GM18520 (cell line): ENCODE data around the gene SLC52A3.

Experiments
- ATAC-seq: cut with Tn5 transposase; IDR thresholded peaks from one replicate; pipeline ENCODE4 v1.9.1; 2021; ENCODE audit not compliant: unreplicated experiment

Gene SLC52A3

DNA sequence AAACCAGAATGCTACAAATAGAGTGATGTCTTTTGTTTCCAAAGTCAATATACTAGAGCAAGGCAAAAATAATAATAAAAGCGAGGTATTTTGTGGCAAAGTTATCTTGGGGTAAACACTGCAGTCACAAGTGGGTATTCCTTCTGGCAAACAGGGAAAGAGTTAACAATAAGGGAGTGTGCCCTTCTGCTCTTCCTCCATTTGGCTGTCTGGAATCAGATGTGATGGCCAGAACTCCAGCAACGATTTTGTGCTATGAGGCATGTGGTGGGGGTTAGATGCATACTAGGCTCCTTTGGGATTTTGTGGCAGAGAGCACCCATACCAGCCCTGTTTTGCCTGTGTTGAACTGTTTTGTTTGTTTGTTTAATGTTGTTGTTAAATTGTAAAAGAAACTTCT is 2.4 kb upstream of the SLC52A3 start:
- ATAC-seq = no peak

GRCh38 chr20:766906-767305 is 1.4 kb downstream of the SLC52A3 start:
- ATAC-seq = no peak

- no peak for ATAC-seq
Measured at GRCh38 chr20:764255-764654, 4.0 kb downstream of the SLC52A3 start.

- ATAC-seq = no peak
Measured at GRCh38 chr20:761418-762381, 6.6 kb downstream of the SLC52A3 start.

DNA sequence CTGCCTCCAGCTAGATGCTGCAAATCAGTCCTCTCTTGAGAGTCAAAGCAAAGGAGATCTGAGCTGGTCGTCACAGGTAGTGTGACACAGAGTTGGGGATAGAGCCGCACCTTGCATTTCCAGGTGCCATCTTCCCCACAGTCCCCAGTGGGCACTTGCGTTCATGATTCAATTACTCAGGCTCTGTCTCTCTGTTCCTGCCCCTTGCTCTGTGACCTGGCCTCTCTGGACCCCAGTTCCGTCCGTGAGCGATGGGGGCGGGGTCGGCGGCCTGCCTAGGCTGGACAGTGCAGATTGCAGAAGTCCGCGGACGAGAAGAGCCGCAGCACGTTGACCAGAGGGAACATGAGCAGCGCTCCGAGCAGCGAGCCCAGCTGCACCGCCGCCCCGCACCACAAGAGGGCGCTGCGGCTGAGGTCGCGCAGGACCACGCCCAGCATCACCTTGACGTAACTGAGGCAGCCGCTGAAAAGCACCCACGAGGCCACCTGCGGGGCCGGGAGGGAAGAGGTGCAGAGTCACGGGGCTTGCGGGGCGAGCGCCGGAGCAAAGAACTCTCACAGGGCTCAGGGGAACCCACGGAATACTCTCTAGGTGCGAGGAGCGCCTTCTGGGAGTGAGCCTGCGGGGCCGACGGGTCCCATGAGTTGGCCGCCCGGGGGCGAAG is 7.4 kb downstream of the SLC52A3 start:
- ATAC-seq = no peak

DNA sequence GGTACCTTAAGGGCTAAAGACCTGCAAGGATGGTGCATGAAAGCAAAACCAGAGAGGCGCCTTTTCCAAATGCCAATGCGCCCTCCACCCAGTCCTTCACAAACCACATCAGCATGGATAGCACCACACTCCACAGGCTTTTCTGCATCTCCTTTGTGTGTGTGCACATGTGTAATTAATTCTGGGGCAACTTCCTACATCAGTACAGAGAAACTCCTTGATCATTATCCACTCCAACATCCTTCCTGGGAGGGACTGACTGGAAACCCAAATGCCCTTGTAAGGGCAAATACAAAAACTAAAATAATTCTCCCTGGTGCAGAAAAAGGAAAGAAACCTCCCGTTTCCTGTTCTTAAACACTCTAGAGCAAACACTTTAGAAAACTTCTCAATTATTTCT is 10.8 kb downstream of the SLC52A3 start:
- ATAC-seq = no peak

- ATAC-seq = no peak
Measured at GRCh38 chr20:755941-756340, 12.4 kb downstream of the SLC52A3 start.

- ATAC-seq = no peak
Measured at GRCh38 chr20:754904-755303, 13.4 kb downstream of the SLC52A3 start.

DNA sequence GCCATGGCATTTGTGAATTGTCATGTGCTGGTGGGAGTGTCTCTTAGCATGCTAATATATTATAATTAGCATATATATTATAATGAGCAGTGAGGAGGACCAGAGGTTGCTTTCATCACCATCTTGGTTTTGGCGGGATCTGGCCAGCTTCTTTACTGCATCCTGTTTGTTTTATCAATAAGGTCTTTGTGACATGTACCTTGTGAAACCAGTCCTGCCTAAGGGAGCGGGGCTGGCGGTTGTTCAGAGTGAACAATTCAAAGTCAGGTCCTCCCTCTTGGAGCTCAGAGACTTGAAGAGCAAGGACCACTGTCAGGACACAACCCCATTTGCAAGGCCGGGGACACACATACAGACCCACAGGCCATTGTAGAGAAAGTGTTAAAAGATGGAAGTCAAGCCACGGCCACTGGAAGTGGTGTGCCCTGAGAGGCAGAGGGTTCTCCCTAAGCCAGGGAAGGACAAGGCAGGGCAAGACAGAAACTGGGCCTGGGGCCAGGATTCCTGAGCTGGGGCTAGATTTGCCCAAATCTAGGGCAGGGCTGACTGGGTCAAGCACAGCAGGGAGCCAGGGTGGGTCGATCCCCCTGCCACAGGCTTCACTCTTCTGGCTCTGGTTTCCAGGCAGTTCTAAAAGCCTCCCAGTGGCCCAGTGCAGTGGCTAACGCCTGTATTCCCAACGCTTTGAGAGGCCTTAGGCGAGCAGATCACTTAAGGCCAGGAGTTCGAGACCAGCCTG is 14.2 kb downstream of the SLC52A3 start:
- ATAC-seq = no peak

DNA sequence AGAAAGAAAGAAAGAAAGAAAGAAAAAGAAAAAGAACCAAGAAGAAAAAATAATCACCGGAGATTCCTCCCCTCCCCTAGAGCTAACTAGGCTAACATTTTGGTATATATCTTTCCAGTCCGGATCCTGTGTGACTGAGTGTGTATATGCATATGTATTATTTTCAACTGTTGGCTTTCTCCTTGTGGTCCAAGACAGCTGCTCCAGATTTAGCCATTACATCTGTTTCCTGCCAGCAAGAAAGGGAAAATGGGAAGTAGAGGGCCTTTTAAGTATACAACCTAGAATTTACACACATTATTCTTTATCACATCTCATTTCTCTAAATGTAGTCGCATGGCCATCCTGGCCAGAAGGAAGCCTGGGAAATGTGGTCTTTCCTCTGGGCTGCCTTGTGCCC is 15.2 kb downstream of the SLC52A3 start:
- no peak for ATAC-seq

DNA sequence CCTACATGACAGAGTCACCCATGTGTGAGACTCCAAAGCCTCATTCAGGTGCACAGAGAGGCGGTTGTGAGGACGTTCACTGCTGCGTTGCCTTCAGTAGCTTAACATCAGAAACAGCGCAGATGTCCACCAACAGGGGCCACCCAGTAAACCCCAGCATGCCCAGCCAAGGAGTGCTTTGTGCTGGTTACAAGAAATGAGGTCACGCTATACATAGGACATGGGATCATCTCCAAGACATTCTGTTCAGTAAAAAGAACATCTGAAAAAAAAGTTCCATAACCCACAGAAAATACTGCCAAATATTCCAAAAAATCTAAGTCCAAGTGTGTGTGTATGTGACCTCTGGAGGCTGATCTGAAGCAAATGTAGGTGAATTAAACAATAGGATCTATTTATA is 16.0 kb downstream of the SLC52A3 start:
- ATAC-seq = no peak

- ATAC-seq = no peak
Measured at GRCh38 chr20:751761-752160, 16.5 kb downstream of the SLC52A3 start.

- ATAC-seq = no peak
Measured at GRCh38 chr20:750801-751200, 17.5 kb downstream of the SLC52A3 start.

DNA sequence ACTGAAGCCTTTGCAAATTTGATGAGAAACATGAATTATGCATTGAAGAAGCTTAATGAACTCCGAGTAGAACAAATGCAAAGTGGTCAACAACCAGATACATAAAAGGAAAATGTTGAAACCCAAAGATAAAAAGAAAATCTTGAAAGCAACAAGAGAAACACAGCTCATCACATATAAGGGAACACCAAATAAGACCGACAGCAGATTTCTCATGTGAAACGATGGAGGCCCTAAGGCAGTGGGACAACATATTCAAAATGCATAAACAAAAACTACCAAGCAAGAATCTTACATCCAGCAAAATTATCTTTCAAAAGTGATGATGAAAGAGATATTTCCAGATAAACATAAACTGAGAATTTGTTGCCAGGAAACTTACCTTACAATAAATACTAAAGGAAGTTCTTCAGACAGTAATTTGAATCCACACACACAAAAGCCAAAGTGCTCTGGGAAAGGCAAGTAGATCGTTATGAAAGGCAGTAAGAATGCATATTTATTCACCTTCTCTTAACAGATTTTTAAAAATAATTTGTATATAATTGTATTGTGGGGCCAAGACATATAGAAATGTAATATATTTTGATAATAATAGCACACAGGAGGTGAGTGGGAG is 22.5 kb downstream of the SLC52A3 start:
- no peak for ATAC-seq

DNA sequence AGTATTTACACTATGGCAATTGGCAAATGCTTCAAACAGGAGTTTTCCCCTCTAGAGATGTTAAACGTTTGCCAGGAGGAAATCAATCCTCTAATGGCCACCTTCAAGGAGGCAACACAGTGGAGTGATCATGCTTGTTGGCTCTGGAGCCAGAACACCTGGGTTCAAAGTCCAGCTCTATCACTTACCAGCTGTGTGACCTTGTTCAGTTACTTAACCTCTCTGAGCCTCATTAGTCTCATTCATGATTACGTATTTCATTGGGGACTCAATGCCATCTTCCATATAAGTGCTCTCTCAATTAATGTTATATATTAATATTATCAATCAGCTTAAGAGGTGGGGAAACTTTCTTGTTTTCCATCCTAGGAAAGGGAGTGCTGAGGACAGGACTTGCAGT is 26.1 kb downstream of the SLC52A3 start:
- ATAC-seq = no peak

DNA sequence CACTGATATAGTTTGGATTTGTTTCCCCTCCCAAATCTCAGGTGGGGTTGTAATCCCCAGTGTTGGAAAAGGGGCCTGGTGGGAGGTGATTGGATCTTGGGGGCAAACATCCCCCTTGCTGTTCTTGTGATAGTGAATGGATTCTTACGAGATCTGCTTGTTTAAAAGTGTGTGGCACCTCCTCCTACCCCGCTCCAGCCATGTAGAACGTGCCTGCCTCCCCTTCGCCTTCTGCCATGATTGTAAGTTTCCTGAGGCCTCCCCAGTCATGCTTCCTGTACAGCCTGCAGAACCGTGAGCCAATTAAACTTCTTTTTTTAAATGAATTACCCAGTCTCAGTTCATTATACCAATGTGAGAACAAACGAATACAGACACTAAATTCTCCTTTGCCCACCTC is 26.7 kb downstream of the SLC52A3 start:
- ATAC-seq = no peak

- ATAC-seq = no peak
Measured at GRCh38 chr20:740162-740561, 28.1 kb downstream of the SLC52A3 start.

GRCh38 chr20:739736-740135 is 28.6 kb downstream of the SLC52A3 start:
- no peak for ATAC-seq

DNA sequence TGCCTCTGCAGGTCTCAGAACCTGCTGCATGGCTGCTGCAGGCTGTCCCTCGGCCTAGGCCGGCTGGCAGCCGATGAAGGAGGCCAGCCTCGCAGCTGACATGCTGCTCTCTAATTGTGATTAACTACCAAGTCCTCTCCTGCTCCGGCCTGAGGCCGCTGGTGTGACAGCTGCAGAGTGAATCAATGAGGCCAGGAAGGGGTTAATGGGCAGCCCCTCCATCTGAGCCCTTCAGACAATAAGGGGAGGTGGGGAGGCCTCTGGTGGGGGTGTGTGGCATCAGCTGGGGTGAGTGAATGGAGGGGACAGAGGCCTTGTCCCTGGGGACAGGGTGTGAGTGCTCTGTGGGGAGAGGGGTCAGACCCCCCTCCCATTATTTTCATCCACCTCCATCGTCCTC is 34.4 kb downstream of the SLC52A3 start:
- no peak for ATAC-seq

DNA sequence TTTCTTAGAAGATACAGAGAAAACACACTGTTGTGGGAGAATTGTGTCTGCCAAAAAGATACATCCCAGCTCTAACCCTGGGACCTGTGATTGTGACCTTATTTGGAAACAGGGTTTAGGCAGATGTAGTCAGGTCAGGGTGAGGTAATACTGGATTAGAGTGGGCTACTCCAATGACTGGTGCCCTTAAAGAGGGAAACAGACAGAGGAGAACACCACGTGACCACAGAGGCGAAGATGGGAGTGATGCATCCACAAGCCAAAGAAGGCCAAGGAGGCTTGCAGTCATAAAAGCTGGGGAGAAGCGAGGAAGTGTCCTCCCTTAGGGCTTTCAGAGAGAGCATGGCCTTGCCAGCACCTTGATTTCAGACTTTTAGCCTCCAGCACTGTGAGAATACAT is 35.6 kb downstream of the SLC52A3 start:
- no peak for ATAC-seq

DNA sequence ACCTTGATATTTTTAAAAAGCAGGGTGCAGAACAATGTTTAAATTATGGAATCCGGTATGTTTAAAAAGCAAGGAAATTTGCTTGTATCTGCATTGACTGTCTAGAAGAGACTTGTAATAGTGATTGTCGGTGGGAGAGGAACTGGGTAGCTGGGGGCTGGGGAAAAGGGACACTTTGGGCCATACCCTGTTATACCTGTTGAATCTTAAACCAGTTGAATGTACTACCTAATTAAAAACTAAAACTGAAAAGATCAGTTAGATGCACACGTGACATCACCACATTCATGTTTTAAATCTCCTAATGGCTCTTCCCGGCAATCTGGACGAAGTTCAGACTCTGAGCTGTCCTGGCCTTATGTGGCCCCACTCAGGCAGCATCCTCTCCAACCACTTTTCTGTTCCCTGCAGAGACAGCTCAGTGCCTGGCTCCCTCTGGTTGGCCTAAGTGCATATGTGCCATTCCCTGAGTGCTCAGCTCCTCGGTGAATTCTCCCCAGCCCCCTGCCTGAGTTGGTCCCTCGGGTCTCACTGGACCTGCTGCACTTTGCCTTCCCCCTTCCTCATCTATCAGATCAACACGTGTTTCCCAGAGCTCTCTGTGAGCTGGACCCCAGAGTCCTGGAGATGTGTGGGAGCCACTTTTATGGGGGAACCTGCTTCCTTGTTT is 36.3 kb downstream of the SLC52A3 start:
- ATAC-seq = no peak
